SK-N-SH treated with all-trans-retinoic acid at 6 μM for 48 hours (cell line): ENCODE measurements around the gene SORCS1.

ENCODE experiments used
- ATAC-seq: fragments of 200-7000 bp; cut with Tn5 transposase; 3 replicates; pipeline ENCODE4 v1.9.1; 2020; ENCODE audit warnings: mild to moderate bottlenecking, moderate library complexity
- ARNTL ChIP-seq: fragments of 450-650 bp; formaldehyde crosslinking; IDR thresholded peaks from 2 replicates; pipeline ENCODE4 v1.5.0; 2020; ENCODE audit warnings: low read depth, mild to moderate bottlenecking, moderate library complexity, borderline replicate concordance
- BACH2 ChIP-seq: fragments of 250-450 bp; sonication (Bioruptor Pico); IDR thresholded peaks from 2 replicates; pipeline ENCODE4 v1.9.0; 2021; ENCODE audit warnings: mild to moderate bottlenecking, borderline replicate concordance
- CSDC2 ChIP-seq: fragments of 250-450 bp; sonication (Bioruptor Pico); IDR thresholded peaks from 2 replicates; pipeline ENCODE4 v1.5.0; 2020; ENCODE audit warnings: mild to moderate bottlenecking, moderate library complexity
- ESRRG ChIP-seq: fragments of 250-450 bp; sonication (Bioruptor Pico); IDR thresholded peaks from 2 replicates; pipeline ENCODE4 v1.6.1; 2021; ENCODE audit warnings: mild to moderate bottlenecking
- GLIS3 ChIP-seq: fragments of 250-450 bp; sonication (Bioruptor Pico); IDR thresholded peaks from 2 replicates; pipeline ENCODE4 v1.5.0; 2020; ENCODE audit warnings: mild to moderate bottlenecking, moderate library complexity
- ISL1 ChIP-seq: fragments of 250-450 bp; sonication (Bioruptor Pico); IDR thresholded peaks from 2 replicates; pipeline ENCODE4 v2.1.2; 2022; ENCODE audit warnings: mild to moderate bottlenecking, moderate library complexity
- OSR1 ChIP-seq: fragments of 250-450 bp; sonication (Bioruptor Pico); IDR thresholded peaks from 2 replicates; pipeline ENCODE4 v1.8.0; 2022; ENCODE audit warnings: moderate library complexity, mild to moderate bottlenecking, inconsistent platforms
- RARB ChIP-seq: fragments of 250-450 bp; sonication (Bioruptor Pico); IDR thresholded peaks from 2 replicates; pipeline ENCODE4 v1.8.0; 2021; ENCODE audit warnings: mild to moderate bottlenecking, moderate library complexity
- SNAI2 ChIP-seq: fragments of 250-450 bp; sonication (Bioruptor Pico); IDR thresholded peaks from 2 replicates; pipeline ENCODE4 v1.5.0; 2020; ENCODE audit warnings: mild to moderate bottlenecking, moderate library complexity
- TCF4 ChIP-seq: fragments of 250-450 bp; sonication (Bioruptor Pico); IDR thresholded peaks from 2 replicates; pipeline ENCODE4 v1.8.0; 2021; ENCODE audit warnings: mild to moderate bottlenecking, moderate library complexity, borderline replicate concordance
- TOX ChIP-seq: fragments of 250-450 bp; sonication (Bioruptor Pico); IDR thresholded peaks from 2 replicates; pipeline ENCODE4 v1.8.0; 2021; ENCODE audit warnings: mild to moderate bottlenecking, moderate library complexity, borderline replicate concordance
- ZFP3 ChIP-seq: fragments of 250-450 bp; sonication (Bioruptor Pico); IDR thresholded peaks from 2 replicates; pipeline ENCODE4 v1.5.0; 2020; ENCODE audit warnings: mild to moderate bottlenecking, moderate library complexity
- ZFP30 ChIP-seq: fragments of 450-650 bp; formaldehyde crosslinking; IDR thresholded peaks from 2 replicates; pipeline ENCODE4 v1.5.0; 2022; ENCODE audit warnings: mild to moderate bottlenecking, moderate library complexity
- ZNF565 ChIP-seq: fragments of 450-650 bp; formaldehyde crosslinking; conservative IDR thresholded peaks from 2 replicates; pipeline ENCODE4 v1.5.0; 2020; ENCODE audit warnings: low read depth, mild to moderate bottlenecking, moderate library complexity
- ZNF8 ChIP-seq: fragments of 450-650 bp; formaldehyde crosslinking; IDR thresholded peaks from 2 replicates; pipeline ENCODE4 v1.5.0; 2020; ENCODE audit warnings: mild to moderate bottlenecking, moderate library complexity
- TF ChIP-seq, protein P1 (sequence below): fragments of 250-450 bp; sonication (Bioruptor Pico); IDR thresholded peaks from 2 replicates; pipeline ENCODE4 v1.5.0; 2020; ENCODE audit warnings: mild to moderate bottlenecking, moderate library complexity
- TF ChIP-seq, protein P2 (sequence below): fragments of 250-450 bp; sonication (Bioruptor Pico); IDR thresholded peaks from 2 replicates; pipeline ENCODE4 v1.8.0; 2020; ENCODE audit warnings: mild to moderate bottlenecking, moderate library complexity, borderline replicate concordance
- TF ChIP-seq, protein P3 (sequence below): fragments of 250-450 bp; sonication (Bioruptor Pico); IDR thresholded peaks from 2 replicates; pipeline ENCODE4 v1.5.1; 2020; ENCODE audit warnings: low read depth, mild to moderate bottlenecking, moderate library complexity
- TF ChIP-seq, protein P4 (sequence below): fragments of 250-450 bp; sonication (Bioruptor Pico); IDR thresholded peaks from 2 replicates; pipeline ENCODE4 v1.5.1; 2021; ENCODE audit warnings: mild to moderate bottlenecking, moderate library complexity
- TF ChIP-seq, protein P5 (sequence below): fragments of 250-450 bp; sonication (Bioruptor Pico); IDR thresholded peaks from 2 replicates; pipeline ENCODE4 v1.8.0; 2021; ENCODE audit warnings: low read depth, mild to moderate bottlenecking, moderate library complexity, borderline replicate concordance

The SORCS1 gene

DNA sequence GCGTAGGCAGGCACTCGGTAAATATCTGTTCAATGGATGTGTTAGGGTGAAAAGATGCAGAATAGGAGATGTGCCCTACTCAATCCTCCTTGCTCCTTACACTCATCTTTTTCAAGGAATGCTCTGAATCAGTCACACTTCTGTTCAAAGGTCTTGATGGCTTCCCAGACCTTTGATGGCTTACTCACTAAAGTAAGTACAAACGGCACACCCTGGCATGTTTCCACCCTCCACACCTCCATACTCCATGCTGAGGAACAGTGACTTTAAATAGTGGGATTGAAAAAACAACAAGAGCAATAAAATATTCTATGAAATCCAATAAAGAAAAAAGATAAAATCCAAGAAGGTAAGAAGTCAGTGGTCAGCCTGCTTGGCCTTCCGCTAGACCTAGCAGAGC lies 569.2 kb downstream of the SORCS1 start:
- ATAC-seq = no peak

DNA sequence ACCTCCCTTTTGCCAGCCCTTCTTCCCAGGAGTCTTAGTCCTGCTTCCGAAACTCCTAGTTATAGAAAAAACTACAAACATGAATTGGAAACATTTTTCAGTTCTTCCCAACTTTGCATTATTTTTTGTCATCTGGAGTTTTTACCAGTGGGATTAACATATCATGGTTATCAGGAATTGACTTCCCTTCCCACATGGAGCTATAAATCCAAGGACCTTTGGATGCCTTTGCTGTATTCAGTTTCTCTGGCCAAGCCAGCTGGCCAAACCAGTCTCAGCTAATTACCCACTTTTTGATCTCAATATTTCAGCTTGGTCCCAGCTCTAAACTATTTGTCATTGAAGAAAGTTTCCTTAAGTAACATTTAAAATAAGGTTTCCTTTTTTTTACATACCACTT lies 570.6 kb downstream of the SORCS1 start:
- ATAC-seq = no peak
- TF ChIP-seq ZFP30 (no peak), ZFP3 (CRISPR knock-in tag) (no peak), ZNF565 (CRISPR knock-in tag) (no peak), TCF4 (CRISPR knock-in tag) (no peak), ARNTL (CRISPR knock-in tag) (no peak), ISL1 (CRISPR knock-in tag) (no peak), ESRRG (CRISPR knock-in tag) (no peak), TOX (no peak), BACH2 (no peak), OSR1 (no peak)
- TF ChIP-seq, protein P1, sequence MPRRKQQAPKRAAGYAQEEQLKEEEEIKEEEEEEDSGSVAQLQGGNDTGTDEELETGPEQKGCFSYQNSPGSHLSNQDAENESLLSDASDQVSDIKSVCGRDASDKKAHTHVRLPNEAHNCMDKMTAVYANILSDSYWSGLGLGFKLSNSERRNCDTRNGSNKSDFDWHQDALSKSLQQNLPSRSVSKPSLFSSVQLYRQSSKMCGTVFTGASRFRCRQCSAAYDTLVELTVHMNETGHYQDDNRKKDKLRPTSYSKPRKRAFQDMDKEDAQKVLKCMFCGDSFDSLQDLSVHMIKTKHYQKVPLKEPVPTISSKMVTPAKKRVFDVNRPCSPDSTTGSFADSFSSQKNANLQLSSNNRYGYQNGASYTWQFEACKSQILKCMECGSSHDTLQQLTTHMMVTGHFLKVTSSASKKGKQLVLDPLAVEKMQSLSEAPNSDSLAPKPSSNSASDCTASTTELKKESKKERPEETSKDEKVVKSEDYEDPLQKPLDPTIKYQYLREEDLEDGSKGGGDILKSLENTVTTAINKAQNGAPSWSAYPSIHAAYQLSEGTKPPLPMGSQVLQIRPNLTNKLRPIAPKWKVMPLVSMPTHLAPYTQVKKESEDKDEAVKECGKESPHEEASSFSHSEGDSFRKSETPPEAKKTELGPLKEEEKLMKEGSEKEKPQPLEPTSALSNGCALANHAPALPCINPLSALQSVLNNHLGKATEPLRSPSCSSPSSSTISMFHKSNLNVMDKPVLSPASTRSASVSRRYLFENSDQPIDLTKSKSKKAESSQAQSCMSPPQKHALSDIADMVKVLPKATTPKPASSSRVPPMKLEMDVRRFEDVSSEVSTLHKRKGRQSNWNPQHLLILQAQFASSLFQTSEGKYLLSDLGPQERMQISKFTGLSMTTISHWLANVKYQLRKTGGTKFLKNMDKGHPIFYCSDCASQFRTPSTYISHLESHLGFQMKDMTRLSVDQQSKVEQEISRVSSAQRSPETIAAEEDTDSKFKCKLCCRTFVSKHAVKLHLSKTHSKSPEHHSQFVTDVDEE (CRISPR knock-in tag) = no peak
- TF ChIP-seq, protein P2, sequence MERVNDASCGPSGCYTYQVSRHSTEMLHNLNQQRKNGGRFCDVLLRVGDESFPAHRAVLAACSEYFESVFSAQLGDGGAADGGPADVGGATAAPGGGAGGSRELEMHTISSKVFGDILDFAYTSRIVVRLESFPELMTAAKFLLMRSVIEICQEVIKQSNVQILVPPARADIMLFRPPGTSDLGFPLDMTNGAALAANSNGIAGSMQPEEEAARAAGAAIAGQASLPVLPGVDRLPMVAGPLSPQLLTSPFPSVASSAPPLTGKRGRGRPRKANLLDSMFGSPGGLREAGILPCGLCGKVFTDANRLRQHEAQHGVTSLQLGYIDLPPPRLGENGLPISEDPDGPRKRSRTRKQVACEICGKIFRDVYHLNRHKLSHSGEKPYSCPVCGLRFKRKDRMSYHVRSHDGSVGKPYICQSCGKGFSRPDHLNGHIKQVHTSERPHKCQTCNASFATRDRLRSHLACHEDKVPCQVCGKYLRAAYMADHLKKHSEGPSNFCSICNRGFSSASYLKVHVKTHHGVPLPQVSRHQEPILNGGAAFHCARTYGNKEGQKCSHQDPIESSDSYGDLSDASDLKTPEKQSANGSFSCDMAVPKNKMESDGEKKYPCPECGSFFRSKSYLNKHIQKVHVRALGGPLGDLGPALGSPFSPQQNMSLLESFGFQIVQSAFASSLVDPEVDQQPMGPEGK (CRISPR knock-in tag) = no peak
- TF ChIP-seq, protein P3, sequence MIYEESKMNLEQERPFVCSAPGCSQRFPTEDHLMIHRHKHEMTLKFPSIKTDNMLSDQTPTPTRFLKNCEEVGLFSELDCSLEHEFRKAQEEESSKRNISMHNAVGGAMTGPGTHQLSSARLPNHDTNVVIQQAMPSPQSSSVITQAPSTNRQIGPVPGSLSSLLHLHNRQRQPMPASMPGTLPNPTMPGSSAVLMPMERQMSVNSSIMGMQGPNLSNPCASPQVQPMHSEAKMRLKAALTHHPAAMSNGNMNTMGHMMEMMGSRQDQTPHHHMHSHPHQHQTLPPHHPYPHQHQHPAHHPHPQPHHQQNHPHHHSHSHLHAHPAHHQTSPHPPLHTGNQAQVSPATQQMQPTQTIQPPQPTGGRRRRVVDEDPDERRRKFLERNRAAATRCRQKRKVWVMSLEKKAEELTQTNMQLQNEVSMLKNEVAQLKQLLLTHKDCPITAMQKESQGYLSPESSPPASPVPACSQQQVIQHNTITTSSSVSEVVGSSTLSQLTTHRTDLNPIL (CRISPR knock-in tag) = no peak
- TF ChIP-seq, protein P4, sequence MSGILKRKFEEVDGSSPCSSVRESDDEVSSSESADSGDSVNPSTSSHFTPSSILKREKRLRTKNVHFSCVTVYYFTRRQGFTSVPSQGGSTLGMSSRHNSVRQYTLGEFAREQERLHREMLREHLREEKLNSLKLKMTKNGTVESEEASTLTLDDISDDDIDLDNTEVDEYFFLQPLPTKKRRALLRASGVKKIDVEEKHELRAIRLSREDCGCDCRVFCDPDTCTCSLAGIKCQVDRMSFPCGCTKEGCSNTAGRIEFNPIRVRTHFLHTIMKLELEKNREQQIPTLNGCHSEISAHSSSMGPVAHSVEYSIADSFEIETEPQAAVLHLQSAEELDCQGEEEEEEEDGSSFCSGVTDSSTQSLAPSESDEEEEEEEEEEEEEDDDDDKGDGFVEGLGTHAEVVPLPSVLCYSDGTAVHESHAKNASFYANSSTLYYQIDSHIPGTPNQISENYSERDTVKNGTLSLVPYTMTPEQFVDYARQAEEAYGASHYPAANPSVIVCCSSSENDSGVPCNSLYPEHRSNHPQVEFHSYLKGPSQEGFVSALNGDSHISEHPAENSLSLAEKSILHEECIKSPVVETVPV = no peak
- TF ChIP-seq, all 23 proteins: peak for 0

More for the DNA sequence above, 569.2 kb downstream of the SORCS1 start:
- TF ChIP-seq, protein P2 (CRISPR knock-in tag) = no peak
- TF ChIP-seq ISL1 (CRISPR knock-in tag) (no peak), SNAI2 (no peak), ESRRG (CRISPR knock-in tag) (no peak)

DNA sequence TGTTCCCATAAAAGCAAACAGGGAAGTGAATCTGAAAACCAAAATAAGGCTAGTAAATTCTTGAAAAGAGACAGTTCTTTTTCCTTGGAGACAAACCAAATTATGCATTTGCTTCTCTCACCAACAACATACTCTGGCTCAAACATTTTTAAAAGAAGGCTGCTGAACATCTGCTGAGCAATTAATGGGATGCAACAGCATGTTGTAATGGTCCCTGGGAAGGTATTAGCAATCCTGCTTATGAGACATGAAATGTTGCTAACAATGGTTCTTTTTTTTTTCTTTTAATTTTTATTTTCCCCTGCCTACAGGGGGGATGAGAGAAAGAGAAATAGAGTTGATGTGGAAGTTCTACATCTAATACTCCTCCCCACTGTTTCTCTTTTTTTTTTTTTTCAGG lies 572.1 kb downstream of the SORCS1 start:
- TF ChIP-seq ZFP30 (no peak), ZFP3 (CRISPR knock-in tag) (no peak), ZNF565 (CRISPR knock-in tag) (no peak), TOX (no peak), OSR1 (no peak), ZNF8 (no peak), ESRRG (CRISPR knock-in tag) (no peak), RARB (CRISPR knock-in tag) (no peak), CSDC2 (no peak)
- no peak for ATAC-seq

DNA sequence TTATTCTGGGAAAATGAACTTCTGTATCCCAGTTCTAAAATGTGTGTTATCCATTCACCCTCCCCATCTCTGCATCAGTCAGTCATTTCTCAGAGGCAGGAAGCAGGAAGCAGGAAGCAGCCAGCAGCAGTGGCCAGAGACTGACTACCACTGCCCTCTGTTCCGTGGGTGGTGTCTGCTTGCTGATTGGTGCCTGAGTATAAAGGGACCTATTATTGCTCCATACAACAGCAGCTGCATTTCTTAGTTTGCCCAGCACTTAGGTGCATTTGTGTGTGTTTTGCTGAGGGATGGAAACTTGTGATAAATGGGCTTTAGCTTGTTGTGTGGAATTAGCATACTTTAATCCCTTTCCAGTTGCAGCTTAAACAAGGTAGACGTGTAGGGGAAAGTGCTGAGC lies 582.2 kb downstream of the SORCS1 start:
- ATAC-seq = no peak
- TF ChIP-seq GLIS3 (CRISPR knock-in tag) = no peak
- TF ChIP-seq ISL1 (CRISPR knock-in tag) = no peak
- no peak for TF ChIP-seq ZFP3 (CRISPR knock-in tag)
- TF ChIP-seq ESRRG (CRISPR knock-in tag) = no peak
- TF ChIP-seq, protein P3 (CRISPR knock-in tag) = no peak
- TF ChIP-seq, protein P5, sequence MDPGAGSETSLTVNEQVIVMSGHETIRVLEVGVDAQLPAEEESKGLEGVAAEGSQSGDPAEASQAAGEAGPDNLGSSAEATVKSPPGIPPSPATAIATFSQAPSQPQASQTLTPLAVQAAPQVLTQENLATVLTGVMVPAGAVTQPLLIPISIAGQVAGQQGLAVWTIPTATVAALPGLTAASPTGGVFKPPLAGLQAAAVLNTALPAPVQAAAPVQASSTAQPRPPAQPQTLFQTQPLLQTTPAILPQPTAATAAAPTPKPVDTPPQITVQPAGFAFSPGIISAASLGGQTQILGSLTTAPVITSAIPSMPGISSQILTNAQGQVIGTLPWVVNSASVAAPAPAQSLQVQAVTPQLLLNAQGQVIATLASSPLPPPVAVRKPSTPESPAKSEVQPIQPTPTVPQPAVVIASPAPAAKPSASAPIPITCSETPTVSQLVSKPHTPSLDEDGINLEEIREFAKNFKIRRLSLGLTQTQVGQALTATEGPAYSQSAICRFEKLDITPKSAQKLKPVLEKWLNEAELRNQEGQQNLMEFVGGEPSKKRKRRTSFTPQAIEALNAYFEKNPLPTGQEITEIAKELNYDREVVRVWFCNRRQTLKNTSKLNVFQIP (CRISPR knock-in tag) = no peak
- TF ChIP-seq, protein P4 = no peak
- no peak for TF ChIP-seq ZNF565 (CRISPR knock-in tag)
- TF ChIP-seq TCF4 (CRISPR knock-in tag) = no peak
- no peak for TF ChIP-seq ZFP30
